IMR-90 (cell line): ENCODE data around the gene SURF1. TPM values are rescaled to one million over a fixed set of nuclear protein-coding genes. Genes with fewer than 3 reads are reported as not detected.

Experiments used
- ATAC-seq: fragments of 200-7000 bp; cut with Tn5 transposase; 2 replicates; pipeline ENCODE4 v1.9.1; 2020; ENCODE audit warnings: low read depth, mild to moderate bottlenecking, moderate library complexity
- BruUV-seq: library from RNA; stranded (reverse); fragments of 400-500 nt; replicated peaks from 2 replicates; lab custom pipeline; 2021; lab: Mats Ljungman, UMichigan
- CTCF ChIA-PET: fragments of 300-600 bp; formaldehyde crosslinking; extraction: SDS; loops from one replicate; lab custom pipeline; 2021; ENCODE audit warnings: antibody characterized with exemption; lab: Yijun Ruan, JAX
- POLR2A ChIA-PET: fragments of 300-600 bp; sonication (Branson Sonifier 250); formaldehyde crosslinking; loops from one replicate; lab custom pipeline; 2022; ENCODE audit warnings: antibody characterized with exemption; ENCODE audit not compliant: unreplicated experiment; lab: Charles Lee
- DNase-seq: peaks from one replicate; pipeline ENCODE4 v3.0.0; 2013
- H2AFZ ChIP-seq: replicated peaks from 2 replicates; pipeline ENCODE3; 2013; ENCODE audit warnings: low read length, mild to moderate bottlenecking; ENCODE audit not compliant: poor library complexity
- H2AK5ac ChIP-seq: 2 replicates; pipeline ENCODE4 v1.6.1; 2013; ENCODE audit warnings: low read depth, low read length, inconsistent platforms
- H2AK9ac ChIP-seq: replicated peaks from 2 replicates; pipeline ENCODE3; 2013; ENCODE audit warnings: mild to moderate bottlenecking, low read depth, low read length, moderate library complexity; ENCODE audit not compliant: poor library complexity
- H2BK120ac ChIP-seq: 2 replicates; pipeline ENCODE4 v1.6.1; 2013; ENCODE audit warnings: low read depth, low read length, inconsistent platforms
- H2BK15ac ChIP-seq: 3 replicates; pipeline ENCODE4 v1.6.1; 2013; ENCODE audit warnings: low read depth, low read length, inconsistent platforms
- H2BK20ac ChIP-seq: 2 replicates; pipeline ENCODE4 v1.6.1; 2013; ENCODE audit warnings: low read depth, mild to moderate bottlenecking, inconsistent platforms, low read length, moderate library complexity
- H2BK5ac ChIP-seq: 2 replicates; pipeline ENCODE4 v1.6.1; 2013; ENCODE audit warnings: mild to moderate bottlenecking, low read depth, low read length, inconsistent platforms; ENCODE audit not compliant: poor library complexity, severe bottlenecking
- H3K14ac ChIP-seq: replicated peaks from 2 replicates; pipeline ENCODE4 v1.6.1; 2013; ENCODE audit warnings: low read depth, low read length, inconsistent platforms
- H3K18ac ChIP-seq: 2 replicates; pipeline ENCODE4 v1.6.1; 2013; ENCODE audit warnings: low read depth, low read length, control low read depth
- H3K23ac ChIP-seq: 2 replicates; pipeline ENCODE4 v1.6.1; 2013; ENCODE audit warnings: low read depth, low read length, inconsistent platforms
- H3K27ac ChIP-seq: 2 replicates; pipeline ENCODE4 v1.5.1; 2013; ENCODE audit warnings: mild to moderate bottlenecking, control low read depth, low read length; ENCODE audit not compliant: insufficient read depth
- H3K27me3 ChIP-seq: 2 replicates; pipeline ENCODE4 v1.6.1; 2013; ENCODE audit warnings: low read length; ENCODE audit not compliant: control insufficient read depth, insufficient read depth
- H3K36me3 ChIP-seq: 2 replicates; pipeline ENCODE4 v1.6.1; 2013; ENCODE audit warnings: low read length, mixed read lengths; ENCODE audit not compliant: control insufficient read depth, insufficient read depth
- H3K4ac ChIP-seq: 2 replicates; pipeline ENCODE4 v1.6.1; 2013; ENCODE audit warnings: low read depth, low read length, inconsistent platforms
- H3K4me1 ChIP-seq: 2 replicates; pipeline ENCODE4 v1.6.1; 2013; ENCODE audit warnings: low read length, mixed read lengths; ENCODE audit not compliant: control insufficient read depth, insufficient read depth
- H3K4me2 ChIP-seq: 2 replicates; pipeline ENCODE4 v1.6.1; 2013; ENCODE audit warnings: low read depth, mild to moderate bottlenecking, control low read depth, low read length, moderate library complexity
- H3K4me3 ChIP-seq: 2 replicates; pipeline ENCODE4 v1.5.1; 2013; ENCODE audit warnings: low read depth, mild to moderate bottlenecking, control low read depth, low read length, moderate library complexity; ENCODE audit not compliant: insufficient read depth
- H3K56ac ChIP-seq: 2 replicates; pipeline ENCODE4 v1.6.1; 2013; ENCODE audit warnings: low read length, inconsistent platforms; ENCODE audit not compliant: insufficient read depth; ENCODE audit errors: extremely low read depth
- H3K79me1 ChIP-seq, 2 experiments: 2 replicates each; pipeline ENCODE4 v1.6.1; 2013; ENCODE audit warnings: low read length in 2 of 2, inconsistent platforms in 1 of 2, low read depth in 1 of 2
- H3K9ac ChIP-seq: 2 replicates; pipeline ENCODE4 v1.6.1; 2013; ENCODE audit warnings: low read depth, low read length, control low read depth
- H3K9me1 ChIP-seq: 2 replicates; pipeline ENCODE4 v1.6.1; 2013; ENCODE audit warnings: low read length, inconsistent platforms; ENCODE audit not compliant: insufficient read depth
- H3K9me3 ChIP-seq: 2 replicates; pipeline ENCODE4 v1.6.1; 2013; ENCODE audit warnings: low read length; ENCODE audit not compliant: control insufficient read depth, insufficient read depth
- H4K20me1 ChIP-seq: 2 replicates; pipeline ENCODE4 v1.6.1; 2013; ENCODE audit warnings: low read length, inconsistent platforms; ENCODE audit not compliant: insufficient read depth
- H4K5ac ChIP-seq: 2 replicates; pipeline ENCODE4 v1.6.1; 2013; ENCODE audit warnings: mild to moderate bottlenecking, low read depth, low read length, control low read depth
- H4K8ac ChIP-seq, 2 experiments: 2 replicates each; pipeline ENCODE4 v1.6.1; 2013; ENCODE audit warnings: low read depth in 2 of 2, low read length in 2 of 2, control low read depth in 1 of 2, inconsistent platforms in 1 of 2
- H4K91ac ChIP-seq: 2 replicates; pipeline ENCODE4 v1.6.1; 2013; ENCODE audit warnings: low read depth, low read length, inconsistent platforms; ENCODE audit not compliant: insufficient read depth
- CEBPB ChIP-seq: IDR thresholded peaks from 2 replicates; pipeline ENCODE4 v1.6.1; 2012; ENCODE audit warnings: low read depth, low read length, improper control_type of control experiment
- CHD1 ChIP-seq: IDR thresholded peaks from 2 replicates; pipeline ENCODE4 v1.6.1; 2012; ENCODE audit warnings: low read depth, low read length, improper control_type of control experiment
- CTCF ChIP-seq: conservative IDR thresholded peaks from 2 replicates; pipeline ENCODE4 v1.5.1; 2012; ENCODE audit warnings: mild to moderate bottlenecking, low read depth, low read length, improper control_type of control experiment
- ELK1 ChIP-seq: fragments of 150-350 bp; IDR thresholded peaks from 2 replicates; pipeline ENCODE4 v1.6.1; 2016; ENCODE audit warnings: low read depth, mild to moderate bottlenecking, low read length, moderate library complexity, borderline replicate concordance
- FOS ChIP-seq: fragments of 150-350 bp; IDR thresholded peaks from 2 replicates; pipeline ENCODE4 v1.6.1; 2016; ENCODE audit warnings: low read depth, low read length
- MAFK ChIP-seq: IDR thresholded peaks from 2 replicates; pipeline ENCODE4 v1.6.1; 2012; ENCODE audit warnings: low read depth, low read length, improper control_type of control experiment
- MAZ ChIP-seq: IDR thresholded peaks from 2 replicates; pipeline ENCODE4 v1.6.1; 2012; ENCODE audit warnings: low read depth, mild to moderate bottlenecking, low read length, improper control_type of control experiment, moderate library complexity, borderline replicate concordance
- MXI1 ChIP-seq: IDR thresholded peaks from 2 replicates; pipeline ENCODE4 v1.6.1; 2012; ENCODE audit warnings: low read depth, mild to moderate bottlenecking, low read length, moderate library complexity, borderline replicate concordance
- POLR2A ChIP-seq: IDR thresholded peaks from 2 replicates; pipeline ENCODE4 v1.6.1; 2012; ENCODE audit warnings: mild to moderate bottlenecking, low read depth, low read length
- RAD21 ChIP-seq: IDR thresholded peaks from 2 replicates; pipeline ENCODE4 v1.6.1; 2012; ENCODE audit warnings: low read length, improper control_type of control experiment
- RCOR1 ChIP-seq: IDR thresholded peaks from 2 replicates; pipeline ENCODE4 v1.6.1; 2012; ENCODE audit warnings: mild to moderate bottlenecking, low read length, improper control_type of control experiment; ENCODE audit not compliant: insufficient replicate concordance
- SMC3 ChIP-seq: fragments of 150-350 bp; IDR thresholded peaks from 2 replicates; pipeline ENCODE4 v1.6.1; 2016; ENCODE audit warnings: low read depth, mild to moderate bottlenecking, antibody characterized with exemption, low read length, moderate library complexity
- USF2 ChIP-seq: fragments of 150-350 bp; IDR thresholded peaks from 2 replicates; pipeline ENCODE4 v1.6.1; 2017; ENCODE audit warnings: mild to moderate bottlenecking, antibody characterized with exemption, low read length, low read depth
- WGBS, 2 experiments: methylation state at CpG; one replicate each; pipeline versions ENCODE4 v1.1.5 to v1.1.7; 2013; ENCODE audit warnings: missing lambda C conversion rate in 2 of 2; ENCODE audit not compliant: insufficient read length in 1 of 2; ENCODE audit errors: extremely low coverage in 2 of 2; 5-methylcytosine and 5-hydroxymethylcytosine counted together
- dilution Hi-C: fragments of 300-500 bp; cut with HindIII; formaldehyde crosslinking; loops from one replicate; pipeline ENCODE4 v1.14.3; 2018; ENCODE audit warnings: low sequenced_read_pairs; ENCODE audit not compliant: unreplicated experiment
- in situ Hi-C: fragments of 300-500 bp; cut with MboI; formaldehyde crosslinking; loops from 3 replicates; pipeline ENCODE4 v1.14.3; 2019; ENCODE audit warnings: low sequenced_read_pairs, inconsistent platforms, mixed read lengths
- intact Hi-C: fragments of 100-400 bp; cut with micrococcal nuclease; formaldehyde crosslinking; loops from 2 replicates; pipeline ENCODE4 v1.10.0; 2022
- polyA plus RNA-seq, 3 experiments: library from polyadenylated mRNA; depleted of rRNA; stranded (reverse); fragments of >200 nt; gene quantifications; 2 replicates each; pipeline ENCODE4 v1.2.3, GENCODE V29; 2012; ENCODE audit warnings: low replicate concordance in 1 of 3
- total RNA-seq: library from RNA; depleted of rRNA; stranded (reverse); fragments of >200 nt; gene quantifications from 2 replicates; pipeline ENCODE4 v1.2.3, GENCODE V29; 2012

SURF1 gene
- total and polyA plus RNA-seq, 2 of the 4 experiments (the other 2 are of a cell fraction) = 15.1 to 24.5 TPM

- Histone ChIP-seq H3K9me1 (peaks cover 20% of the 10 kb centered on the region), H3K9ac (peak overlapping the region; percentile 97), H4K5ac (peak overlapping the region; percentile 4), H3K27me3 (no peaks in the 10 kb centered on the region), H3K4me2 (peak overlapping the region; percentile 97), H3K56ac (peak overlapping the region; percentile 91), H4K20me1 (peaks cover 50% of the 10 kb centered on the region), H3K4me1 (peaks cover 11% of the 10 kb centered on the region), H2AFZ (peak overlapping the region; percentile 94), H2BK15ac (0 out of 3 replicates have a peak overlapping the region, but pooled peaks have one; percentile 3), H2AK9ac (peak overlapping the region; percentile 94), H3K23ac (peak overlapping the region; percentile 87), H3K79me1 (peaks cover 7 to 33% of the 10 kb centered on the region in 2 experiments; a peak in 3 of 4 replicates), H3K4me3 (peak overlapping the region; percentile 69), H4K91ac (peak overlapping the region; percentile 65), H2BK120ac (peak overlapping the region; percentile 58; the same call in 1 of the 2 replicates), H2BK20ac (no peak overlapping the region), H2BK5ac (peak overlapping the region; percentile 86), H3K18ac (peak overlapping the region; percentile 12; the same call in 1 of the 2 replicates), H2AK5ac (peak overlapping the region; percentile 76), H3K9me3 (no peaks in the 10 kb centered on the region), H3K4ac (peak overlapping the region; percentile 85), H4K8ac (peak overlapping the region; percentile 11 to 82; a peak in 2 of 4 replicates), H3K36me3 (peaks cover 24% of the 10 kb centered on the region), H3K27ac (peak overlapping the region; percentile 89), H3K14ac (peak overlapping the region; percentile 89)
- no peak for TF ChIP-seq RCOR1
- TF ChIP-seq MAZ = 0 out of 2 replicates have a peak, but pooled peaks have one; percentile 6
- TF ChIP-seq FOS = no peak
- peak; percentile 86; the same call in 1 of the 2 replicates for TF ChIP-seq CHD1
- no peak for TF ChIP-seq ELK1
- TF ChIP-seq USF2 = no peak
- no peak; the same call in 1 of the 2 replicates for TF ChIP-seq CEBPB
- TF ChIP-seq RAD21 = no peak
- TF ChIP-seq SMC3 = no peak
- no peak; the same call in 1 of the 2 replicates for TF ChIP-seq POLR2A
- TF ChIP-seq CTCF = 0 out of 2 replicates have a peak, but pooled peaks have one; percentile 20
- no peak for TF ChIP-seq MAFK
- 0 out of 2 replicates have a peak, but pooled peaks have one; percentile 6 for TF ChIP-seq MXI1
- ATAC-seq (peak; percentile 13), DNase-seq (peak; percentile 46)
- CTCF ChIA-PET = no interaction called here
- BruUV-seq = no TSS peak
- intact Hi-C loops = no loop called here
- dilution Hi-C loops = no loop called here
- POLR2A ChIA-PET = no interaction called here
- in situ Hi-C loops = no loop called here
- WGBS, 2 experiments = no CpG with 5 or more reads among the region's 39 CpGs
Measured at GRCh38 chr9:133375116-133375723, 18.9 kb upstream of the SURF1 start.
